Measurements from ENCODE around the gene ERBB2.

Gene ERBB2

DNA sequence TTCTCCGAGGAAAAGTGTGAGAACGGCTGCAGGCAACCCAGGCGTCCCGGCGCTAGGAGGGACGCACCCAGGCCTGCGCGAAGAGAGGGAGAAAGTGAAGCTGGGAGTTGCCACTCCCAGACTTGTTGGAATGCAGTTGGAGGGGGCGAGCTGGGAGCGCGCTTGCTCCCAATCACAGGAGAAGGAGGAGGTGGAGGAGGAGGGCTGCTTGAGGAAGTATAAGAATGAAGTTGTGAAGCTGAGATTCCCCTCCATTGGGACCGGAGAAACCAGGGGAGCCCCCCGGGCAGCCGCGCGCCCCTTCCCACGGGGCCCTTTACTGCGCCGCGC, at the start of gene ERBB2:
Gene ERBB2 (plus strand): TSS at position 247 of the 330 bp plus-strand sequence. CDS start 175 bp downstream, outside the sequence.
- no peak for DNase-seq

DNA sequence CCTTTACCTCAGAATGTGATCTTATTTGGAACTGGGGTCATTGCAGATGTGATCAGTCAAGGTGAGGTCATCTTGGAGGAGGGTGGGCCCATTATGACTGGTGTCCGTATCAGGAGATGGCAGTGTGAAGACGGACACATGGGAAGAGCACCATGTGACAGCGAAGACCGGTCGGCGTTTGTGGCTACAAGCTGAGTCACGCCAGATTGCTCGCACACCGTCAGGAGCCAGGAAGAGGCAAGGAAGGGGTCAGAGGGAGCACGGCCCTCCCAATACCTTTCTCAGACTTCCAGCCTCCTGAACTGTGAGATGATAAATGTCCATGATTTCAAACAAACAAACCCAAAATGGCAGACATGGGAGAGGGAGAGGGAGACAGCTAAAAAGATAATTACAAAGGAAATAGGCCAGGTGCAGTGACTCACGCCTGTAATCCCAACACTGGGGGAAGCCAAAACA, 49.7 kb upstream of the ERBB2 start:
- no peak for DNase-seq

GRCh38 chr17:39651923-39652586, 47.8 kb upstream of the ERBB2 start:
- no peak for DNase-seq

DNA sequence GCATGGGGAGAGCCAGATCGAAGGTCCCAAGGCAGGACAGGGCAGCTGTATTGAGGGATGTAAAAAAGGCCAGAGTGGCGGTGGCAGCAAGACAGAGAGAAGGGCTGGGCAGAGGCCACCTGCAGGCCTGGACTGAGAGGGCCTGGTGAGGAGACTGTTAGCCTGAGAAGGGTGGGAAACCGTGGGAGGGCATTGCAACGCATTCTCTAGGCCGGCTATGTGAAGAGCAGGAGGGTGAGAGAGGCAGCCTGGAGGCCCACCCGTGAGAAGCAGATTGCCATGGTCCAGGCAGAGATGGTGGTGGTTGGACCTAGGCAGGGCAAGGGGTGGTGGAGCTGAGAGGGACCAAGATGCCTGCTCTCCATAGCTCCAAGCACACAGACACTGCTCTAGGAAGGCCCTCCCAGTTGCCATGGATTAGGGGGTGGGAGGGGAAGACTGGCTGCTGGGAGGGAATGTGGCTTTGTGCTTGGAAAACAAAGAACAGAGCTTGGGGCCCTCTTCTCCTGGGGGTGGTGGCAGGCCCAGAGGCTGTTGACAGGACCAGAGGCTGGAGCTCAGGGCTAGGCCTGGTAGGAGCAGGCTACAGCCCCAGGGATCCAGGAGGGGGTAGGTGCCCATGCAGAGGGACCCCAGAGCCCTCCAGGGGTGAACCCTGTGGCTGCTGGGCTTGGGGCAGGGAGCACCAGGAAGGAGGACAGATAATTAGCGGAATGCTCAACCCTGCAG, 47.1 kb upstream of the ERBB2 start:
- no peak for DNase-seq

DNA sequence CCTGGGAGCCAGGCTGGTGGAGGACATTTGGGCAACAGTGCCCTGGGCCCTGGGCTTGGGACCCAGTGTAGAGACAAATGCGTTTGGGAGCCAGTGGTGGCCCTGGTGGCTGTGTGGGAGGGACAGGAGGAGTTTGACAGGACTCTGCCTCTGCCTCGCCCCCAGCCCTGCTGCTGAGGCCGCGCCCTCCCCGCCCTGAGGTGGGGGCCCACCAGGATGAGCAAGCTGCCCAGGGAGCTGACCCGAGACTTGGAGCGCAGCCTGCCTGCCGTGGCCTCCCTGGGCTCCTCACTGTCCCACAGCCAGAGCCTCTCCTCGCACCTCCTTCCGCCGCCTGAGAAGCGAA, 46.6 kb upstream of the ERBB2 start:
- no peak for DNase-seq

- peak; percentile 73 to 82 for DNase-seq
Observed at GRCh38 chr17:39653662-39654331, 46.1 kb upstream of the ERBB2 start.

GRCh38 chr17:39655105-39655504, 44.8 kb upstream of the ERBB2 start:
- no peak for DNase-seq

GRCh38 chr17:39658346-39658745, 41.5 kb upstream of the ERBB2 start:
- DNase-seq, result no peak

DNA sequence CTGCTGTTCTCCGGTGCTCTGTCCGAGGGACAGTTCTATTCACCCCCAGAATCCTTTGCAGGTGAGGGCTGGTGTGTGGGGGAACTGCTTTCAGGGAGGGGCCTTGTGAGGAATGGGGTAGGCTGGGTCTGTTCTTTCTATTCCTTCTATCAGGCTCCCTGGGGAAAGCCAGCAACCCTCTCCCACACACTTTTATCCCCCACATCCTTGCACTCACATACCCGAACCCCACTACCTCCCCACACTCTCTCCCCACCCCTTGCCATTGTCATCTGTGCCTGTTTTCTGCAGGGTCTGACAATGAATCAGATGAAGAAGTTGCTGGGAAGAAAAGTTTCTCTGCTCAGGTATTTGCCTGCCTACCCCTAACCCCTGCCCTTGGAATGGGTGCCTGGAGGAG, 41.1 kb upstream of the ERBB2 start:
- no peak for DNase-seq

DNA sequence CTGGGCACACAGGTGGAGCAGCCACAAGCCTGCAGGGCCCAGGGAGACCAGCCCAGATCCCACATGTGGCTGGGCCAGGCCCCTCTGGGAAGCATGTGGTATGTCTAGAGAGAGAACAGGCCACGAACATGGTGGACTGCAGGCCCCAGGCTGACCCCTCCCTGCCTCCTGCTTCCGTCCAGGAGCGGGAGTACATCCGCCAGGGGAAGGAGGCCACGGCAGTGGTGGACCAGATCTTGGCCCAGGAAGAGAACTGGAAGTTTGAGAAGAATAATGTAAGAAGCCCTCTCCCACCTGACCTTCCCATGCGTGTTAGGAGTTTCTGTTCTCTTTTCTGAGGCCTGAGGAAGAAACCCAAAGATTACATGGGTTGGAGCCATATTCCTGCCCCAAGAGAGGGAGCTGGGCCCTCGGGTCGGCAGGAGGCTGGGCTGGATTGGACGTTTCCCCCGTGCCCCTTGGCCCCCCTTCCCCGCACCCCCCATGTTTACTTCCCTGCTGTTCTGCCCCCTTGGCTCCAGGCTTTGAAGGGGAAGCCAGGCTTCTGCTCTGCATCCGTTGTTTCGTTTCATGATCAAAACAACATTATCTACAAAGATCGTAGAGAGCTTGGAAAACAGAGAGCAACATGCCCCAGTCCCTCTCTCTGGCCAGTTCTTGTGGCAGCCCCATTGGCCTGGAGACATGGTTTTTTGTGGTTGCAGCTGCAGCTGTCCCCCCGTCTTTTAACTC, 40.4 kb upstream of the ERBB2 start:
- no peak for DNase-seq

- no peak for DNase-seq
Observed at GRCh38 chr17:39660011-39660360, 39.9 kb upstream of the ERBB2 start.

DNA sequence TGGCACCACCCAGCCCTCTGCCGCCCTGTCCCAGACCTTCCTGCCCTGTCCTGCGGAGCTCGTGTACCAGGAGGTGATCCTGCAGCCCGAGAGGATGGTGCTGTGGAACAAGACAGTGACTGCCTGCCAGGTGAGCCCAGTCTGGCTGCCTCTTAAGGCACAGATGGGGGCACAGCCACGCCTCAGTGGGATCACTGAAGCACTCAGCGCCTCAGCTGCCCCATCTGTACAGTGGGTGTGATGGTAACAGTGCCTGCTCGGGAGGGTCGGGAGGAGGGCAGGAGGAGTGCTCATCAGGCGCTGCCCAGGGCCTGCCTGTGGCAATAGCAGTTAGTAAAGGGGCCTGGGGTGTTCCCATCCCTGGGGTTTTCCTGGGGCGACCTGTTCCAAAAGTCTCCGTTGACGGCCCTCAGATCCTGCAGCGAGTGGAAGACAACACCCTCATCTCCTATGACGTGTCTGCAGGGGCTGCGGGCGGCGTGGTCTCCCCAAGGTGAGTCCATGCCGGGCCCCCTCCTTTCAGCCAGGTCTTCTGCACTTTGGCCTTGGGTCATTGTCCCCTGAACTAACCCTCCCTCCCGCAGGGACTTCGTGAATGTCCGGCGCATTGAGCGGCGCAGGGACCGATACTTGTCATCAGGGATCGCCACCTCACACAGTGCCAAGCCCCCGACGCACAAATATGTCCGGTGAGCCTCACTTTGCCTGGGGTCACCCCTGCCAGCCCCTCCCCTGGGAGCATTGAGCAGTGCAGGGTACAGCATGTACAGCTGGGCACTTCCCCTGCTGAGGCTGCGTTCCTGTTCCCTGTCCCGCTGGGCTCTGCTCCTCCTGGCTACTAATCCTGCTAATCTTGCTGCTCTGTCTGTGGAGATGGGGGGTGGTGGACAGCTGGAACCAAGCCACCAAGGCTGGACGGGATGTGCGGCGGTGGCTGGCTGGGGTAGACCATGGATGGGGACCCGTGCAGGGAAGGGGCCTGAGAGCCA, 39.2 kb upstream of the ERBB2 start:
- no peak for DNase-seq

DNA sequence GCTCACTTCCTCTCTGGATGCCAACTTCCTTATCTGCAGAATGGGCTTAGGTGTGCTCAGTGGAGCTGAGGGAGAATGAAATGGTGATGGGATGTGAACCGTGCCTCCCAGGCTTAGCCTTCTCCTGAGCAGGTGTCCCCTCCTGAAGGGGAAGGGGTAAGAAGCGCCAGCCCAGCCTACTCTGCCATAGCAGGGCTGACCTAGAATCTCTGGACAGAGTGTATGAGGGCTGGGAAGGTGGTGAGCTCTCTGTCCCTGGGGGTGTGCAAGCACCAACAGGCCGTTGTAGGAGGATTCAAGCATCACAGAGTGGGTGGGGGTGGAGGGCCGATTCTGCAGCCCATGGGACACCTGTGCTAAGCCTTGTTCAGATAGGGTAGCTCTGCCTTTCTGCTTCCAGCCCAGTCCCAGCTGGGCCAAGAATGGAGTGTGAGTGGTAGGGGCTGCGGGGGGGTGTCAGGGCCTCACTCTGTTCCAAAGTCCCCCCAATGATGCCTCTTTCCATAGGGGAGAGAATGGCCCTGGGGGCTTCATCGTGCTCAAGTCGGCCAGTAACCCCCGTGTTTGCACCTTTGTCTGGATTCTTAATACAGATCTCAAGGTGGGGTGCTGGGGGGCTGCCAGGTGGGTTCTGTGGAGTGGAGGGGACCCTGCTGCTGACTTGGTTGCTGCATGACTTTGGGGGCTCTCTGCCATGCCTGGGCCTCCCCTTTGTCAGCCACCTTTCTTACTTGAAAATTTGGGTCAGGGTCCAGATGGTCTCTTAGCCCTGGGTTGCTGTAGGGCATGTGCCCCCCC, 37.9 kb upstream of the ERBB2 start:
- DNase-seq, result no peak

DNA sequence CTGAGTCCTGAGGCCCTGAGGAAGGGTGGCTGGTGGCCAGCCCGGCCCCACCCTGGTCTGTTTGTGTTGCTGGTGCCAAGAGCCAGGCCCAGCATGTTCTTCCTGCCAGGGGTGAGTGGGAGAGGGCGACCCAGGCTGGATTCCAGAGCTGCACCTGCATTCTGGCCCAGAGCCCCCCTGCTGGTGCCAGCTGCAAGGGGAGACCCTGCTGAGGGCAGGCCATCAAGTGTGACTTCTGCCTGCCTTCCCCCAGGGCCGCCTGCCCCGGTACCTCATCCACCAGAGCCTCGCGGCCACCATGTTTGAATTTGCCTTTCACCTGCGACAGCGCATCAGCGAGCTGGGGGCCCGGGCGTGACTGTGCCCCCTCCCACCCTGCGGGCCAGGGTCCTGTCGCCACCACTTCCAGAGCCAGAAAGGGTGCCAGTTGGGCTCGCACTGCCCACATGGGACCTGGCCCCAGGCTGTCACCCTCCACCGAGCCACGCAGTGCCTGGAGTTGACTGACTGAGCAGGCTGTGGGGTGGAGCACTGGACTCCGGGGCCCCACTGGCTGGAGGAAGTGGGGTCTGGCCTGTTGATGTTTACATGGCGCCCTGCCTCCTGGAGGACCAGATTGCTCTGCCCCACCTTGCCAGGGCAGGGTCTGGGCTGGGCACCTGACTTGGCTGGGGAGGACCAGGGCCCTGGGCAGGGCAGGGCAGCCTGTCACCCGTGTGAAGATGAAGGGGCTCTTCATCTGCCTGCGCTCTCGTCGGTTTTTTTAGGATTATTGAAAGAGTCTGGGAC, 37.1 kb upstream of the ERBB2 start:
- no peak for DNase-seq

DNA sequence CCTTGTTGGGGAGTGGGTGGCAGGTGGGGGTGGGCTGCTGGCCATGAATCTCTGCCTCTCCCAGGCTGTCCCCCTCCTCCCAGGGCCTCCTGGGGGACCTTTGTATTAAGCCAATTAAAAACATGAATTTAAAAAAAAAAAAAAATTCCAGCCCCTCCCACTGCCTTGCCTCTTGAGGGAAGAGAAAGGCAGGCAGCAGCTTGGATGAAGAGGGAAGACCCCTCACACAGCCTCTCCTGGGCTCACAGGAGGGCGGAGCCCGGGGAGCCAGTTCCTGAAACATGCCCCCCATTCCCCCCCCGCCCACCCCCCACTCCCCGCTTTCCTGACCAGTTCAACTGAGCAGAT, 36.5 kb upstream of the ERBB2 start:
- no peak for DNase-seq

GRCh38 chr17:39663688-39664580, 35.9 kb upstream of the ERBB2 start:
- DNase-seq, result no peak

- DNase-seq, result no peak
Observed at GRCh38 chr17:39664581-39665561, 35.0 kb upstream of the ERBB2 start, which contains the start of gene TCAP. TSS of gene TCAP (plus strand) at chr17:39665349. CDS start at chr17:39665360, 11 bp downstream.

DNA sequence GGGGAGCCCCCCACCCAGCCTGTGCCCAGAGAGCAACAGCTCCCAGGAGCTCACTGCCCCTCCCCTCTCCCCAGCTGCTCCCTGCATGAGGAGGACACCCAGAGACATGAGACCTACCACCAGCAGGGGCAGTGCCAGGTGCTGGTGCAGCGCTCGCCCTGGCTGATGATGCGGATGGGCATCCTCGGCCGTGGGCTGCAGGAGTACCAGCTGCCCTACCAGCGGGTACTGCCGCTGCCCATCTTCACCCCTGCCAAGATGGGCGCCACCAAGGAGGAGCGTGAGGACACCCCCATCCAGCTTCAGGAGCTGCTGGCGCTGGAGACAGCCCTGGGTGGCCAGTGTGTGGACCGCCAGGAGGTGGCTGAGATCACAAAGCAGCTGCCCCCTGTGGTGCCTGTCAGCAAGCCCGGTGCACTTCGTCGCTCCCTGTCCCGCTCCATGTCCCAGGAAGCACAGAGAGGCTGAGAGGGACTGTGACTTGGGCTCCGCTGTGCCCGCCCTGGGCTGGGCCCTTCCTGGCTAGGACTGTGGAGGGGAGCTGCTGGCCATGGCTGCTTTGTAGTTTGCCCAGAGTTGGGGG, 34.1 kb upstream of the ERBB2 start:
- no peak for DNase-seq

All from CD4-positive, alpha-beta T cell treated with Interleukin-1 beta for 1 hour (primary cell).